ENCODE measurements around the gene GMDS.

GMDS gene

GRCh38 chr6:1664329-1664728 lies 581.1 kb downstream of the GMDS start:
- DNase-seq = no peak

GRCh38 chr6:1663511-1663910 lies 581.9 kb downstream of the GMDS start:
- no peak for DNase-seq

- no peak for DNase-seq
Measured at GRCh38 chr6:1662534-1662933, 582.9 kb downstream of the GMDS start.

GRCh38 chr6:1659816-1660215 lies 585.6 kb downstream of the GMDS start:
- no peak for DNase-seq

GRCh38 chr6:1658212-1659005 lies 587.0 kb downstream of the GMDS start:
- DNase-seq = no peak

- no peak for DNase-seq
Measured at GRCh38 chr6:1657771-1658165, 587.6 kb downstream of the GMDS start.

- no peak for DNase-seq
Measured at GRCh38 chr6:1657116-1657770, 588.2 kb downstream of the GMDS start.

GRCh38 chr6:1654054-1654453 lies 591.4 kb downstream of the GMDS start:
- no peak for DNase-seq

GRCh38 chr6:1652842-1653241 lies 592.6 kb downstream of the GMDS start:
- no peak for DNase-seq

GRCh38 chr6:1651362-1651761 lies 594.0 kb downstream of the GMDS start:
- no peak for DNase-seq

GRCh38 chr6:1645466-1646185 lies 599.8 kb downstream of the GMDS start:
- DNase-seq = no peak

- no peak for DNase-seq
Measured at GRCh38 chr6:1644516-1645060, 600.8 kb downstream of the GMDS start.

- no peak for DNase-seq
Measured at GRCh38 chr6:1643830-1644445, 601.5 kb downstream of the GMDS start.

- no peak for DNase-seq
Measured at GRCh38 chr6:1643111-1643510, 602.3 kb downstream of the GMDS start.

GRCh38 chr6:1641343-1641885 lies 604.0 kb downstream of the GMDS start:
- no peak for DNase-seq

GRCh38 chr6:1640476-1640875 lies 604.9 kb downstream of the GMDS start:
- DNase-seq = no peak

GRCh38 chr6:1639430-1639829 lies 606.0 kb downstream of the GMDS start:
- DNase-seq = no peak

GRCh38 chr6:1636971-1637871 lies 608.2 kb downstream of the GMDS start:
- DNase-seq = no peak

GRCh38 chr6:1636272-1636825 lies 609.1 kb downstream of the GMDS start:
- DNase-seq = no peak

GRCh38 chr6:1635305-1636010 lies 609.9 kb downstream of the GMDS start:
- no peak for DNase-seq

- DNase-seq = no peak
Measured at GRCh38 chr6:1634081-1634480, 611.3 kb downstream of the GMDS start.
